GM23338 (cell line): Measurements from ENCODE around the gene NRG3. TPM values are rescaled to one million over a fixed set of nuclear protein-coding genes. Genes with fewer than 3 reads are reported as not detected.

ENCODE experiments used
- ATAC-seq: fragments of 200-7000 bp; cut with Tn5 transposase; 3 replicates; pipeline ENCODE4 v1.9.1; 2020
- DNase-seq: peaks from one replicate; pipeline ENCODE4 v3.0.0-alpha.2; 2015; ENCODE audit warnings: low spot score
- H2AFZ ChIP-seq: fragments of 200-600 bp; sonication (generic); 2 replicates; pipeline ENCODE4 v1.8.0; 2016; ENCODE audit warnings: antibody characterized with exemption, mild to moderate bottlenecking, moderate library complexity
- H3F3A ChIP-seq: fragments of 200-600 bp; sonication (generic); replicated peaks from 2 replicates; pipeline ENCODE4 v1.8.0; 2017; ENCODE audit warnings: antibody characterized with exemption, mixed run types, low read depth
- H3K27ac ChIP-seq: fragments of 200-600 bp; sonication (generic); 2 replicates; pipeline ENCODE4 v1.6.1; 2016; ENCODE audit warnings: low read depth
- H3K27me3 ChIP-seq: fragments of 200-600 bp; sonication (generic); 2 replicates; pipeline ENCODE4 v1.8.0; 2016; ENCODE audit warnings: mild to moderate bottlenecking, mixed run types, moderate library complexity; ENCODE audit not compliant: insufficient read depth
- H3K36me3 ChIP-seq: fragments of 200-600 bp; sonication (generic); 2 replicates; pipeline ENCODE4 v1.8.0; 2016; ENCODE audit warnings: mild to moderate bottlenecking; ENCODE audit not compliant: insufficient read depth
- H3K4me1 ChIP-seq: fragments of 200-600 bp; sonication (generic); 2 replicates; pipeline ENCODE4 v1.8.0; 2016; ENCODE audit warnings: mild to moderate bottlenecking, moderate library complexity; ENCODE audit not compliant: insufficient read depth
- H3K4me2 ChIP-seq: fragments of 200-600 bp; sonication (generic); 2 replicates; pipeline ENCODE4 v1.7.1; 2017; ENCODE audit warnings: mixed run types
- H3K4me3 ChIP-seq: fragments of 200-600 bp; sonication (generic); 2 replicates; pipeline ENCODE4 v1.6.1; 2016; ENCODE audit warnings: mixed run types
- H3K79me2 ChIP-seq: fragments of 200-600 bp; sonication (generic); replicated peaks from 2 replicates; pipeline ENCODE4 v1.8.0; 2017; ENCODE audit warnings: mild to moderate bottlenecking; ENCODE audit not compliant: insufficient read depth
- H3K9me2 ChIP-seq: fragments of 200-600 bp; sonication (generic); 2 replicates; pipeline ENCODE4 v1.8.0; 2017; ENCODE audit not compliant: insufficient read depth
- H4K20me1 ChIP-seq: fragments of 200-600 bp; sonication (generic); replicated peaks from 2 replicates; pipeline ENCODE4 v1.8.0; 2017; ENCODE audit warnings: mild to moderate bottlenecking; ENCODE audit not compliant: insufficient read depth
- H3K27ac Mint-ChIP-seq: 2 replicates; pipeline ENCODE4 v1.8.0; 2020; ENCODE audit warnings: inconsistent platforms, mild to moderate bottlenecking, moderate library complexity, mixed read lengths
- H3K27me3 Mint-ChIP-seq: 3 replicates; pipeline ENCODE4 v1.8.0; 2022; ENCODE audit warnings: low read depth, mild to moderate bottlenecking, moderate library complexity, mixed read lengths, inconsistent platforms; ENCODE audit not compliant: insufficient read depth, poor library complexity
- H3K36me3 Mint-ChIP-seq: 3 replicates; pipeline ENCODE4 v1.8.0; 2021; ENCODE audit warnings: low read depth, mild to moderate bottlenecking, inconsistent platforms, moderate library complexity, mixed read lengths
- H3K4me1 Mint-ChIP-seq: 3 replicates; pipeline ENCODE4 v1.8.0; 2020; ENCODE audit warnings: mild to moderate bottlenecking, inconsistent platforms, mixed read lengths
- H3K4me3 Mint-ChIP-seq: 3 replicates; pipeline ENCODE4 v1.8.0; 2021; ENCODE audit warnings: moderate library complexity, mild to moderate bottlenecking, inconsistent platforms, mixed read lengths
- H3K9me3 Mint-ChIP-seq: 3 replicates; pipeline ENCODE4 v1.8.0; 2020; ENCODE audit warnings: moderate library complexity, mild to moderate bottlenecking, inconsistent platforms, mixed read lengths
- CREB1 ChIP-seq: fragments of 250-450 bp; sonication (Bioruptor Pico); IDR thresholded peaks from 2 replicates; pipeline ENCODE4 v1.5.0; 2020; ENCODE audit warnings: low read depth, mild to moderate bottlenecking, moderate library complexity
- CTCF ChIP-seq, 2 experiments: fragments of 200-600 bp in 1 of 2; sonication (generic) in 1 of 2; conservative IDR thresholded peaks; 2 replicates each; pipeline versions ENCODE4 v1.5.1 to v1.6.1; 2016 to 2017; ENCODE audit warnings: antibody characterized with exemption in 2 of 2, low read depth in 2 of 2, mild to moderate bottlenecking in 2 of 2, moderate library complexity in 1 of 2
- ETS1 ChIP-seq: IDR thresholded peaks from 2 replicates; pipeline ENCODE4 v1.6.1; 2016; ENCODE audit warnings: antibody characterized with exemption
- EZH2 ChIP-seq: fragments of 200-600 bp; sonication (generic); IDR thresholded peaks from one replicate; pipeline ENCODE4 v1.8.0; 2017; ENCODE audit warnings: antibody characterized with exemption, mild to moderate bottlenecking, low read depth; ENCODE audit not compliant: unreplicated experiment
- EZH2phosphoT487 ChIP-seq: fragments of 200-600 bp; sonication (generic); IDR thresholded peaks from one replicate; pipeline ENCODE4 v1.8.1; 2018; ENCODE audit warnings: antibody characterized with exemption; ENCODE audit not compliant: unreplicated experiment
- NANOG ChIP-seq: IDR thresholded peaks from 2 replicates; pipeline ENCODE4 v1.6.1; 2016; ENCODE audit warnings: antibody characterized with exemption, borderline replicate concordance
- POLR2AphosphoS5 ChIP-seq: IDR thresholded peaks from 2 replicates; pipeline ENCODE4 v1.6.1; 2016; ENCODE audit warnings: antibody characterized with exemption, low read depth
- REST ChIP-seq: IDR thresholded peaks from one replicate; pipeline ENCODE4 v1.6.1; 2018; ENCODE audit warnings: antibody characterized with exemption; ENCODE audit not compliant: unreplicated experiment
- STAT1 ChIP-seq: IDR thresholded peaks from one replicate; pipeline ENCODE4 v1.6.1; 2016; ENCODE audit warnings: antibody characterized with exemption; ENCODE audit not compliant: unreplicated experiment
- ZNF114 ChIP-seq: fragments of 250-450 bp; sonication (Bioruptor Pico); IDR thresholded peaks from 2 replicates; pipeline ENCODE4 v1.5.0; 2020; ENCODE audit warnings: mild to moderate bottlenecking, moderate library complexity
- ZNF331 ChIP-seq: fragments of 250-450 bp; sonication (Bioruptor Pico); IDR thresholded peaks from 2 replicates; pipeline ENCODE4 v1.5.0; 2020; ENCODE audit warnings: low read depth, mild to moderate bottlenecking, moderate library complexity
- ZNF462 ChIP-seq: fragments of 250-450 bp; sonication (Bioruptor Pico); IDR thresholded peaks from 2 replicates; pipeline ENCODE4 v1.5.0; 2020; ENCODE audit warnings: mild to moderate bottlenecking, moderate library complexity
- polyA plus RNA-seq: library from polyadenylated mRNA; unstranded; fragments of >200 nt; fragmentation: Nextera tagmentation; extraction: Ambion mirVana; gene quantifications from 2 replicates; pipeline ENCODE4 v1.2.1, GENCODE V29; 2016
- total RNA-seq: library from RNA; depleted of rRNA; stranded (reverse); fragments of >200 nt; shearing (Covaris generic); gene quantifications from 2 replicates; pipeline ENCODE4 v1.2.3, GENCODE V29; 2014

The NRG3 gene
- total and polyA plus RNA-seq, 2 experiments from 2014 or later = 1.9 to 3.9 TPM

- no peak for TF ChIP-seq ETS1
- TF ChIP-seq CREB1 = no peak
Measured at GRCh38 chr10:82643076-82643475, 768.1 kb downstream of the NRG3 start (continued).

GRCh38 chr10:82643601-82644000 lies 768.6 kb downstream of the NRG3 start:
- Histone ChIP-seq H3F3A (no peaks in the 10 kb centered on the region), H3K27ac (no peak overlapping the region), H3K79me2 (no peaks in the 10 kb centered on the region), H3K4me2 (no peak overlapping the region), H3K27me3 (no peaks in the 10 kb centered on the region), H3K4me3 (no peak overlapping the region), H3K4me1 (no peaks in the 10 kb centered on the region), H2AFZ (no peak overlapping the region), H3K36me3 (no peaks in the 10 kb centered on the region), H4K20me1 (no peaks in the 10 kb centered on the region), H3K9me2 (no peaks in the 10 kb centered on the region)
- Mint-ChIP-seq H3K4me3 (no peak overlapping the region), H3K27ac (peak overlapping the region; percentile 17; the same call in 1 of the 2 replicates), H3K27me3 (no peaks in the 10 kb centered on the region), H3K9me3 (peaks cover 5% of the 10 kb centered on the region), H3K4me1 (peaks cover 9% of the 10 kb centered on the region; the same call in 2 of the 3 replicates), H3K36me3 (peaks cover 8% of the 10 kb centered on the region; the same call in 2 of the 3 replicates)
- ATAC-seq (no peak), DNase-seq (peak; percentile 1)
- no peak for TF ChIP-seq ZNF331 (CRISPR knock-in tag)
- no peak for TF ChIP-seq ETS1
- TF ChIP-seq NANOG = no peak
- no peak for TF ChIP-seq EZH2
- TF ChIP-seq STAT1 = no peak
- no peak for TF ChIP-seq REST
- no peak for TF ChIP-seq CTCF (conservative IDR thresholded peaks at IDR 0.05; ENCODE audit: low read depth in 2 of 2)
- TF ChIP-seq POLR2AphosphoS5 = no peak
- no peak for TF ChIP-seq ZNF114
- TF ChIP-seq CREB1 = no peak
- no peak for TF ChIP-seq EZH2phosphoT487
- no peak for TF ChIP-seq ZNF462 (CRISPR knock-in tag)
